Measurements from ENCODE around the gene RPRD1B. TPM values are rescaled to one million over a fixed set of nuclear protein-coding genes. Genes with fewer than 3 reads are reported as not detected.

Gene RPRD1B
- total and polyA plus RNA-seq, 2 of the 8 experiments (the other 6 are each of a cell fraction or from before 2014, with no cell fraction given) = 10.3 to 20.9 TPM

DNA sequence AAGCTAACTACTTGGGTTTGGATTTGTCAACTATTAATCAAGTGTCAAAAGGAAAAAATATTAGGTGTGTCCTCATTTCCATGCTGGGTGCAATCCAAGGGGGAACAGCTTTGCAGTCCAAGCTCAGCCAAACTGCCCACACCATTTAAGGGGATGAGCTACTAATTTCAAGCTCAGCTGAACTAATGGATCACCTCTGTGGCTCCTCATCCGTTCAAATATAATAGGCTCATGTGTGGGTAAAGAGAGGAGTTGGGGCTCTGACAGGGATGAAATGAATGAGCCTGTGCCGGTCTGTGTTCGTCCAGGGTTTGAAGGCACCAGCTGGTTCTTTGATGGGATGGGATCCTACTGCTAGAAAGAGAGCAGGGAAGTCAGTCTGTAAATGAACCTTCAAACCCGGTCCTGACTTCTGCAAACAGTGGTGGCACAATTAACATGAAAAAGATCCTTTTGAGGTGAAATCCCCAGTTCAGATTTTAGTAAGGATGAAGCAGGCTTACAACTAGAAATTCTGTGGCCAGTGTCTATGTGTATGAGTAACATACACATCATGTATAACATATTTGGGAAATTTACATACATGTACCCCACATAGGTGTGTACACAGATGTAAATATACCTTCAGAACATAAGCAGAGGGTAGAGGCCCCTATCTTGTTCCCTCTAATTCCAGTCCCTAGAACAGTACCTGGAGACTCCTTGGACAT is 42.2 kb upstream of the RPRD1B start (continued):
- TF ChIP-seq TAF7 (optimal IDR thresholded peaks at IDR 0.05; ENCODE audit: borderline replicate concordance, low read depth, low read length) (no peak), EZH2 (IDR thresholded peaks at IDR 0.05; ENCODE audit: low read depth, low read length, severe bottlenecking) (no peak), POLR2A (IDR thresholded peaks at IDR 0.05; ENCODE audit: control extremely low read depth in 1 of 2, low read depth in 2 of 2, low read length in 2 of 2) (no peak), SIRT6 (IDR thresholded peaks at IDR 0.05; ENCODE audit: low read length) (no peak), GABPA (IDR thresholded peaks at IDR 0.05; ENCODE audit: borderline replicate concordance, insufficient read depth, low read length) (no peak), SIN3A (conservative IDR thresholded peaks at IDR 0.05 in 1 of 2, IDR thresholded peaks at IDR 0.05 in 1 of 2; ENCODE audit: low read depth in 1 of 2, low read length in 2 of 2) (no peak)
- TF ChIP-seq, protein P1, sequence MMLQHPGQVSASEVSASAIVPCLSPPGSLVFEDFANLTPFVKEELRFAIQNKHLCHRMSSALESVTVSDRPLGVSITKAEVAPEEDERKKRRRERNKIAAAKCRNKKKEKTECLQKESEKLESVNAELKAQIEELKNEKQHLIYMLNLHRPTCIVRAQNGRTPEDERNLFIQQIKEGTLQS (IDR thresholded peaks at IDR 0.05; ENCODE audit: insufficient read depth, low read depth, low read length) = no peak
